Measurements from ENCODE around the gene SEC22A.

DNA sequence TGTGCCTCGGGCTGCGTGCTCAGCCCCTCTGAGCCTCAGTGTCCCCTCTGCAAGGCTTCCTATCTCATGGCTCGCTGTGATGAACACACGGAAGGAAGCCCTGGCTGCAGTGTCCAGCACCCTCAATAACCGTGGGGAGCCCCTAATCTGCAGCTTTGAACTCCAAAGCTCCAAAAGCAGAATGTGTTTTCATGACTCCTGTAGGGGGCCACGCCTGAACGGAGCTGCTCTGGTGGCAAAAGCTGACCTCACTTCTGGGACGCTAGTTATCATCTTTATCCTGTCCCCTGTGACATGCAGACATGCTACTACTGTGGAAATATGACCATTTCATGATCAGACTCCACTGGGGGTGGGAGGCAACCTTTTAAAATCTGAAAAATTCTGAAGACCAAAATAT lies 98.8 kb downstream of the SEC22A start:
- TF ChIP-seq EP300 (IDR thresholded peaks at IDR 0.05) (no peak), CTCF (IDR thresholded peaks at IDR 0.05) (no peak)
